ENCODE measurements around the gene PCDH12.

PCDH12 gene

DNA sequence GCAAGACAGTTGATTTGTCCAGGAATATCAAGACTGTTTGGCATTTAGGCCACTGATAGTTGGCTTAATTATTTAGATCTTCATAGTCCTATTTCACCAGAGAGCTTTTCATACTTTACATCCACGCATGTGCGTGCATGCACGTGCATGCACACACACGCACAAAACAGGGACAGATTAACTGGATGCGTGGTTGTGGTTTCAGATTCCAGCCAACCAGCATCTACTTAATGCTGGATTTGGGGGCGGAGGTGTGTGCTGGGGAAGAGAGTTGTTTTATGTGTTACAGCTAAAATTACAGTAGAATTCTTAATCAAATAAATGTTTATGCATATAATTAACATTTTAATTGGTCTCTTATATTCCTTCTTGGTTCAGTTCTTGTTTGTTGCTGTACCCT, 18.2 kb upstream of the PCDH12 start:
- TF ChIP-seq, protein P1, sequence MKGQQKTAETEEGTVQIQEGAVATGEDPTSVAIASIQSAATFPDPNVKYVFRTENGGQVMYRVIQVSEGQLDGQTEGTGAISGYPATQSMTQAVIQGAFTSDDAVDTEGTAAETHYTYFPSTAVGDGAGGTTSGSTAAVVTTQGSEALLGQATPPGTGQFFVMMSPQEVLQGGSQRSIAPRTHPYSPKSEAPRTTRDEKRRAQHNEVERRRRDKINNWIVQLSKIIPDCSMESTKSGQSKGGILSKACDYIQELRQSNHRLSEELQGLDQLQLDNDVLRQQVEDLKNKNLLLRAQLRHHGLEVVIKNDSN (IDR thresholded peaks at IDR 0.05), result no peak
- no peak for TF ChIP-seq CREB1 (IDR thresholded peaks at IDR 0.05; ENCODE audit: low read depth)
- TF ChIP-seq, protein P2, sequence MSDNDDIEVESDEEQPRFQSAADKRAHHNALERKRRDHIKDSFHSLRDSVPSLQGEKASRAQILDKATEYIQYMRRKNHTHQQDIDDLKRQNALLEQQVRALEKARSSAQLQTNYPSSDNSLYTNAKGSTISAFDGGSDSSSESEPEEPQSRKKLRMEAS (IDR thresholded peaks at IDR 0.05), result no peak
- no peak for TF ChIP-seq RAD21 (IDR thresholded peaks at IDR 0.05; ENCODE audit: low read depth)
- no peak for TF ChIP-seq FOXM1 (IDR thresholded peaks at IDR 0.05; ENCODE audit: borderline replicate concordance, low read depth)
- TF ChIP-seq TAF1 (IDR thresholded peaks at IDR 0.05; ENCODE audit: low read depth), result no peak
- no peak for TF ChIP-seq YY1 (IDR thresholded peaks at IDR 0.05; ENCODE audit: low read depth)
- no peak for TF ChIP-seq NFIC (IDR thresholded peaks at IDR 0.05)
- TF ChIP-seq TEAD4 (IDR thresholded peaks at IDR 0.05), result no peak
- no peak for TF ChIP-seq TCF12 (IDR thresholded peaks at IDR 0.05; ENCODE audit: low read depth)
- no peak for TF ChIP-seq EGR1 (IDR thresholded peaks at IDR 0.05)
- TF ChIP-seq ZBTB7A (IDR thresholded peaks at IDR 0.05; ENCODE audit: low read depth), result no peak
- TF ChIP-seq, protein P3, sequence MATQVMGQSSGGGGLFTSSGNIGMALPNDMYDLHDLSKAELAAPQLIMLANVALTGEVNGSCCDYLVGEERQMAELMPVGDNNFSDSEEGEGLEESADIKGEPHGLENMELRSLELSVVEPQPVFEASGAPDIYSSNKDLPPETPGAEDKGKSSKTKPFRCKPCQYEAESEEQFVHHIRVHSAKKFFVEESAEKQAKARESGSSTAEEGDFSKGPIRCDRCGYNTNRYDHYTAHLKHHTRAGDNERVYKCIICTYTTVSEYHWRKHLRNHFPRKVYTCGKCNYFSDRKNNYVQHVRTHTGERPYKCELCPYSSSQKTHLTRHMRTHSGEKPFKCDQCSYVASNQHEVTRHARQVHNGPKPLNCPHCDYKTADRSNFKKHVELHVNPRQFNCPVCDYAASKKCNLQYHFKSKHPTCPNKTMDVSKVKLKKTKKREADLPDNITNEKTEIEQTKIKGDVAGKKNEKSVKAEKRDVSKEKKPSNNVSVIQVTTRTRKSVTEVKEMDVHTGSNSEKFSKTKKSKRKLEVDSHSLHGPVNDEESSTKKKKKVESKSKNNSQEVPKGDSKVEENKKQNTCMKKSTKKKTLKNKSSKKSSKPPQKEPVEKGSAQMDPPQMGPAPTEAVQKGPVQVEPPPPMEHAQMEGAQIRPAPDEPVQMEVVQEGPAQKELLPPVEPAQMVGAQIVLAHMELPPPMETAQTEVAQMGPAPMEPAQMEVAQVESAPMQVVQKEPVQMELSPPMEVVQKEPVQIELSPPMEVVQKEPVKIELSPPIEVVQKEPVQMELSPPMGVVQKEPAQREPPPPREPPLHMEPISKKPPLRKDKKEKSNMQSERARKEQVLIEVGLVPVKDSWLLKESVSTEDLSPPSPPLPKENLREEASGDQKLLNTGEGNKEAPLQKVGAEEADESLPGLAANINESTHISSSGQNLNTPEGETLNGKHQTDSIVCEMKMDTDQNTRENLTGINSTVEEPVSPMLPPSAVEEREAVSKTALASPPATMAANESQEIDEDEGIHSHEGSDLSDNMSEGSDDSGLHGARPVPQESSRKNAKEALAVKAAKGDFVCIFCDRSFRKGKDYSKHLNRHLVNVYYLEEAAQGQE (IDR thresholded peaks at IDR 0.05; ENCODE audit: low read depth), result no peak

DNA sequence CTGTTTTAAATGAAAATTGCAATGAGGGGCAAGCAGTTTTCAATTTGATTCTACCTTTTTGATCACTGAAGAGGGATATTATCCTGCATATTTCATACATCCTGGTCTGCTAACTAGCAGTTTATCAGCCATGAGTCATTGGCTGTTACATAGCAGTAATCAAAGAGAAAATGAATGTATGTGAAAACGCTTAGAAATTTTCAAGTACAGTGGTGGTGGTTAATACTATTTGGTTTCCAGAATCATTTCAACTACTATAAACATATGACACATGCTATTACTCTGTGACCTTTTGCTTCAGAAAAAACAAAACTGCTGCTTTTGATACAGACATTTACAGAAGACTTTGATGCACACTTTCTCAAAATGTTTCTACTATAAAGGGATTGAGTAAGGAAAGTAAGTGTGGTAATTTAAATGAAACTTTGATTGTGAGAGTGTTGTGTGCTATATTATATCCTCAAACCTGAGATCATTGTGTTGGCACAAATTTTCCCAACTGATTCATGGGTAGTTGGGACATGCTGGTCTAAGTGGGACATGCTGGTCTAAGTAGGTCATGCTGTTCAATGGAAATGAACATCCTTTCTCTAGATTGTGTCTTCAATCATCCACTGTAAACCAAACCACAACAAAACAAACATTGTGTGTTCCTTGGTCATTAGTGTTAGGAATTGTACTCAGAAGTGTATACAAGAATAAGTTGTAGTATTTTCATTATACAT, 16.0 kb upstream of the PCDH12 start:
- TF ChIP-seq EP300 (IDR thresholded peaks at IDR 0.05; ENCODE audit: borderline replicate concordance), result no peak
- TF ChIP-seq, protein P3 (IDR thresholded peaks at IDR 0.05; ENCODE audit: low read depth), result no peak
- no peak for TF ChIP-seq CEBPB (IDR thresholded peaks at IDR 0.05)
- TF ChIP-seq TCF12 (IDR thresholded peaks at IDR 0.05; ENCODE audit: low read depth), result no peak

DNA sequence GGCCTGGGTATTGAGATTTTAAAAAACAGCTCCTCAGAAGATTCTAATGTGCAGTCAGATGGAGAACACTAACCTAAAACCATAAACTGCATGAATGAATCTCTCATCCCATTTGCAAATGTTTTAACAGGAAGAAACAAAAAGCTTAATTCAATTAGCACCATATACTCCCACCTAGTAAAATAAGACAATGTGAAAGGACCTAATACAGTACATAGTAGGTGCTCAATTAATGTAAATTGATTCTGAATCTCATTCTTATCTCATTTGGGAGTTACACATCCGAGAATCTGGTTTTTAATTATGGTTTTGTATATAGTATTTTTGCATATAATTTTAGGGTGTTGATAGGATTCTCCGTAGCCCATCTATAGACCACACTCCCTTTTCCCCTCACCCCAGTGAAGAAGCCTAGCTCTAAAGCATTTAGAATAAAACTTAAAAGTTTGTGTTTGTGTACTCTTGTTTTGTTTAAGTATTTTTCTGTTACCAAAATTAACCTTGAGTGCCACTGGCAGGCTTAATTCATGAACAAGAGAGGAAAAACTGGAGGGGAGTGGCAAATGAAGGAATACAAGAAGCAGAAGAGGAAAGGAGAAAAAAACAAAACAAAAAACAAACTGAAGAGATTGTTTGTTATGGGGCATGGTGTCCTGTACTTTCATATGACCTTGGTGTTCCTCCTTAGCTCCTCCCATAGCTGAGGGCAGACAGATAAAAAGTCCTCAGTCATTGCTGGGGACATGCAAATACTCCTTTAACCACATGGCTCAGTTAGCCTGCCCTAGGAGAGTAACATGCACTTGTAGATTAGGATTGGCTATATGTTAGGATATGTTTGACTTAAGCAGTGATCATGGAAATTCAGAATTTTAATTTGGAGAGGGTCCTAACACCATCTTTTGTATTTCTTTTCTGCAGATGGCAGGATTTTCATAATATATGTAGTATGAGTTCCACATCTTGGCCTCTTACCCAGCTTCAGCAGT, 12.1 kb upstream of the PCDH12 start:
- no peak for TF ChIP-seq FOXM1 (IDR thresholded peaks at IDR 0.05; ENCODE audit: borderline replicate concordance, low read depth)
- no peak for TF ChIP-seq EP300 (IDR thresholded peaks at IDR 0.05; ENCODE audit: borderline replicate concordance)
- TF ChIP-seq RAD21 (IDR thresholded peaks at IDR 0.05; ENCODE audit: low read depth), result no peak

DNA sequence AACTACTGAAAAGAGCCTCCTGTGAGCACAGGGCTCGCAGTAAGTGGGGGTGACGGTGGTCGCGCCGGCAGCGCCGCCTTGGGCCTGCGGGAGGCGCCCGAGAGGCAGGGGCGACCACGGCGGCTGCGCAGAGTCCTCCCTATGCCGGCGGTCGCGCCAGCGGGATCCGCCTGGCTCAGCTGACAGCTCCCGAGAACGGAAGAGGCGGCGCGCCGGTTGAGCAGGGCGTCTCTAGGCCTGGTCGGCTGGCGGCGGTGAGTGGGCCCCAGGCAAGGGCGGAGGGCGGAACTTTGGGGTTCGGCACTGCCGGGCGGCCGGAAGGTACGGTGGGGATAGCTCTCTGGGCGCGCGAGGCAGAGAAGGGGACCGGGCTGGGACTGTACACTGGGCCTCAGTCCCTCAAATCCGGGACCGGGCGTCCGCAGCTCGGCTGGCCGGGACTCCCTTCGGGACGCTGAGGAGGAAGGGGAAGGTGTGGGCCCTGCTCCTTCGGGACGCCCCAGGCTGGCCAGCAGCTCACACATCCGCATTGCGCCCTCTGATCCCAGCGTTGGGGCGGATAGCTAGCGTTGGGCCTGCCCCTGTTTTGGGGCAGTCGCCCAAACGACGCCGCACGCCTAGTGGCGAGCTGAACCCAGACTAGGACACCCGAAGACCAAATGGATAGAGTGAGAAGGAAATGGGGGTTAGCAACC, 11.1 kb upstream of the PCDH12 start, which contains the start of gene RNF14:
RNF14 (plus strand) TSS at position 192 of the 695 bp plus-strand sequence. CDS start 4,484 bp downstream, outside the sequence.
- TF ChIP-seq CEBPB (IDR thresholded peaks at IDR 0.05) (no peak), RAD21 (IDR thresholded peaks at IDR 0.05; ENCODE audit: low read depth) (no peak), FOXM1 (IDR thresholded peaks at IDR 0.05; ENCODE audit: borderline replicate concordance, low read depth) (no peak), EGR1 (IDR thresholded peaks at IDR 0.05) (no peak; the same call in 1 of the 2 replicates), TCF12 (IDR thresholded peaks at IDR 0.05; ENCODE audit: low read depth) (peak; percentile 77), EP300 (IDR thresholded peaks at IDR 0.05; ENCODE audit: borderline replicate concordance) (no peak), NFIC (IDR thresholded peaks at IDR 0.05) (no peak), CREB1 (IDR thresholded peaks at IDR 0.05; ENCODE audit: low read depth) (no peak), TEAD4 (IDR thresholded peaks at IDR 0.05) (no peak; the same call in 1 of the 2 replicates), ZBTB7A (IDR thresholded peaks at IDR 0.05; ENCODE audit: low read depth) (peak; percentile 98), YY1 (IDR thresholded peaks at IDR 0.05; ENCODE audit: low read depth) (0 out of 2 replicates have a peak, but pooled peaks have one; percentile 53), TAF1 (IDR thresholded peaks at IDR 0.05; ENCODE audit: low read depth) (peak; percentile 91)
- TF ChIP-seq, protein P3 (IDR thresholded peaks at IDR 0.05; ENCODE audit: low read depth), result no peak
- TF ChIP-seq, protein P2 (IDR thresholded peaks at IDR 0.05), result peak; percentile 48
- TF ChIP-seq, protein P1 (IDR thresholded peaks at IDR 0.05), result peak; percentile 78

Data from Ishikawa (cell line).